Endometrial microvascular endothelial cells (primary cell): Measurements from ENCODE around the gene WDR46. TPM values are rescaled to one million over a fixed set of nuclear protein-coding genes. Genes with fewer than 3 reads are reported as not detected.
"Not testable (repeated sequence)": the region's sequence is repeated elsewhere in the genome, so short reads cannot be mapped to it uniquely, and the experiment has no call there.

Source experiments
- in situ Hi-C: cut with HindIII; loops from 2 replicates; pipeline ENCODE4 v1.10.0; 2017; ENCODE audit warnings: low sequenced_read_pairs, low pct_unique_long_range_greater_than_20kb; ENCODE audit errors: inconsistent ontology term
- total RNA-seq: library from RNA; depleted of rRNA; stranded (reverse); fragments of >200 nt; gene quantifications from one replicate; pipeline ENCODE4 v1.2.3, GENCODE V29; 2015; ENCODE audit errors: inconsistent ontology term

Gene WDR46
- total RNA-seq, 1 donor from 2014 or later = 75.1 TPM

DNA sequence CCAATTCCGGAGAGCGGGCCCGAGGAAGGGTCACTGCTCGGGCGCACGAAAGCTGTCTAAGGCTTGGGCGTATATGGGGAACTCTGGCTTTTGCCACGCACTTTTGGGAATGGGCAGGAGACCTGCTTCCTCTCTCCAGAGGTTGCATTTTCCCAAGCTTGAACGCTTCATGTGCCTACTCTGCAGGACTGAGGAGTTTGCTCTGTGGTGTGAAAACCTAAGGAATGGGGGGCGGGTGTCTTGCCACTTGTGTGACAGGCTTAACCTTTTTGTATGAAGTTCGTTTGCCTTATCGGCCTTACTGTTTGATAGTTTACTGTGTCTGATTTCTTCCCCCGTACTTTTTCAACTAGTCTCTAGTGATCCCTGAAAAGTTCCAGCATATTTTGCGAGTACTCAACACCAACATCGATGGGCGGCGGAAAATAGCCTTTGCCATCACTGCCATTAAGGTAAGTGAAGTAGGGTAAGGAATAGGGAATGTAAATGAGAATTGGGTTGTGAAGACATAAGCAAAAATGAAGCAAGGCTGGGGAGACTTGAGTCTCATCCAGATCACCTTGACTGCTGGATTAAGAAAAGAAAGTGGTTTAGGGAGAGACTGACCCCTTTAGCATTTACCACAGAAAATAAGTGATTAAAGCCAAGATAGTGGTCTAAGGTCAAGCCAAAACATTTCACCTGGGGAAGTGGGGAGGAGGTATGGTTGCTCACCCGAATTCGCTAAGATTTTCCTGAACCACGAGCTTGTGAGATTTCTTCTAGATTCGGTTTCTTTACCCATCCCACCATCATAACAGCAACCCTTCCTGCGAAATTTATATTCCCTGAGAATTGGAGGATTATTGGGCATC lies 16.5 kb downstream of the WDR46 start:
- in situ Hi-C loops = no loop called here

DNA sequence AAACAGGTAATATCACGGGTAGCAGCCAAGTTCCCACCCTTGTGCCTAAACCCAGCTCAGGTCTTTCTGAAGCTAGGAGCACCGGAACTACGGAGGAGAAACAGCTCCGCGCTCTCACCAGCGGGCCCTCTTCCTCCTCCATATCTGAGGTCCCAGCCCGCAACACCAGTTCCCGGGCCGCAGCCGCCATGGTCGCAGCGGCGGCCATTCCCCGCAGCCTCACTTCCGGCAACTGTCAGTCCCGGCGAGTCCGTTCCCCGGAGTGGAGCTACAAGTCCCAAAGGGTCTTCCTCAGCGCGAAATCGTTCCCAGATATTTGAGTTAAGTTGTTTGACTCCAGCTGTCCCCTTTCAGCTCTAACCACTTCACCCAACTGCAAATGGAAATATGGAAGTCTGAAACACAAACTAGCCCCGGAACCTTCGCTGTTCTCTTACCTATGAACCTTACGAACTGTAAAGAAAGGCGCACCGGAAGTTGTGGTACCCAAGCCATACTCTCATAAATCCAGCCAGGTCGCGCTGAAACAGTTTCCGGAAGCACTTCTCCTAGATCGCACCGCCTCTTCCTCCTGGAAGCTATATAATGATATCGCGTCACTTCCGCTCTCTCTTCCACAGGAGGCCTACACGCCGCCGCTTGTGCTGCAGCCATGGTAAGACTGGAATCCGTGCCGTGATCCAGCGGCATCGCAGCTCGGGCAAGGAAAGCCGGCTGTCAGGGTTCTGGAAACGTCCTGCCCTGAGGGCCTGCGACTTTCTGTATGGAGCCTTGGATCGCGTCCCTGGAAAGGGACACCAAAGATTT lies 17.4 kb downstream of the WDR46 start, which contains the start of the genes RPS18 and VPS52:
TSS of gene RPS18 (plus strand) at position 608 of the 807 bp plus-strand sequence. CDS start at position 653, 45 bp downstream.
TSS of gene VPS52 (minus strand) at position 409 of the 807 bp plus-strand sequence. CDS start at position 208, 201 bp downstream.
- in situ Hi-C loops = no loop called here

DNA sequence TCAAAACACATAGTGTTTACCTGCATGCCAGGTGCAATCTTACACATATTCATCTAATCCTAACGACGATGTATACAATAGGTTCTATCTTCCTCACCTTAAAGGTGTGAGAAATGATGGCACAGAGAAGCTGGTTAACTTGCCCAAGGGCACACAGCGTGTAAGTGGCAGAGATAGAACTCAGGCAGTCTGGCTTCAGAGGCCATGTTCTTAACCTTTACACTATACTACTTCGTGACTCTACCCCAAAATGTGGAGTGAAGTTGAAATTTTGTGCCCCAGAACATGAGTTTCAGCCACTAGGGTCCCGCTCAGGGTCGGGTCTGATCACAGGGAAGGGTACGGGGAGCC lies 17.9 kb downstream of the WDR46 start:
- in situ Hi-C loops = no loop called here

DNA sequence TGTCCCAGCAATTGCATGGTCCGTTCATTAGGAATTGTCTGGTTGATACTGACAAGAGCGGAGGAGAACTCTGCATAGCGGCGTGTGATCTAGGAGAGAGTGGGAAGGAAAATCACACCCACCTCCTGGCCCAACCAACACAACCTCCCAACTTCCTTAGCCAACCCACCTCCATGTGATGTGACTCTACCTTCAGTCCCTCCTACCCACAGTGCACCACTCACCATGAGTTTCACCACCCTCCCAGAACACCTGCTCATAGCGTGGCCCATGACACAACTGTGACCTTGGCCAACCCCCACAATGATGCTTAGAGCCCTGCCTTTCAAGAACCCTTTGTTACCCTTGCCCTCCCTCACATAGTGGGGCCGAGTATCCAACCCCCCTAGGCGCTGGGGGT lies 25.0 kb downstream of the WDR46 start:
- in situ Hi-C loops = no loop called here

DNA sequence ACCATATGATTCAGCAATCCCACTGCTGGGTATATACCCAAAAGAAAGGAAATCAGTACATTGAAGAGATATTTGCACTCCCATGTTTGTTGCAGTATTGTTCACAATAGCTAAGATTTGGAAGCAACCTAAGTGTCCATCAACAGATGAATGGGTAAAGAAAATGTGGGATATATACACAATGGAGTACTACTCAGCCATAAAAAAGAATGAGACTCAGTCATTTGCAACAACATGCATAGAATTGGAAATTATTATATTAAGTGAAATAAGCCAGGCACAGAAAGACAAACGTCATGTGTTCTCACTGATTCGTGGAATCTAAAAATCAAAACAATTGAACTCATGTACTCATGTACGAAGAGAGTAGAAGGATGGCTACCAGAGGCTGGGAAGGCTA lies 26.5 kb downstream of the WDR46 start:
- in situ Hi-C loops = not testable (repeated sequence)

DNA sequence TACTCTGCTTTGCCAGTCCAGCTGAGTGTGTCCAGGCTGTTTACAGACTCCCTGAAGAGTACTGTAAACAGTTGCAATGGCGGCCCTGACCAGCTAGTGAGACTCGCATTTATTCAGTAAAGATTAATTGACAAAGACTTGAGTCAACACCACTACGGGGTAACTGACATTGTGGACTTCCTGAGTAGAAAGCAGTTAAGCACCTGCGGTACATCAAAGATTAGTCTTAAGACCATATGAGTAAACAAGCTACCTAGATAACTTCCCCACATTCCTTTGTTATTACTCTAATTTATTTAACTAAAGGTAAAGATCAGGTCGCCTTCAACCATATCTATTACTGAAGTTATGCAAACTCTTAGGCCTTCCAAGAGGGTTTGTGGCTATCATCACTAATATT lies 30.0 kb downstream of the WDR46 start:
- in situ Hi-C loops = no loop called here

DNA sequence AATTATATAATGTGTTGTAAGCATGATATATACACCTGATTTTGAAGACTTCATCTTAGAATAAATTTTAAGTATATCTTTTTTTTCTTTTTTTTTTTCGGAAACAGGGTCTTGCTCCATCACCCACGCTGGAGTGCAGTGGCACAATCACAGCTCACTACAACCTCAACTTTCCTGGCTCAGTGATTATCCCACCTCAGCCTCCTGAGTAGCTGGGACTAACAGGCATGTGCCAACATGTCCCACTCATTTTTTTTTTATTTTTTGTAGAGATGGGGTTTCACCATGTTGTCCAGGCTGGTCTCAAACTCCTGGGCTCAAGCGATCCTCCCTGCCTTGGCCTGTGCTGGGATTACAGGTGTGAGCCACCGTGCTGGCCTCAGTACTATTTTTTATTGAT lies 34.4 kb downstream of the WDR46 start:
- in situ Hi-C loops = no loop called here

DNA sequence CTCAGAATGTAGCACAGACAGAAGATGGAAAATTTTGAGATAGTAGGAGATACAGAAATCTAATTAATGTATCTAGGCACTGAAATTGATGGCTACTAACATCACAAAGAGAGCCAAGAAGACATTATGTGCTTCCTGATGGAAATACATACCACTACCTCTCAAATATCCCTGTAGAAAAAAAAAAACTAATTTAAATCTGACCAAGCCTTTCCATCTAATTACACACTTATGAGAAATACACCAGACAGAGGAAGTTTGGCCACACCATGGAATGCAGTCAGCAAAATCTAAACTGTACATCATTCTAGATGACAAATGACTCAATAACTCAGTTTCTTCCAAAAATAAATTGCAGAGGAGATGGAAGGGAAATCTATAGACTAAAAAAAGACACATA lies 36.3 kb downstream of the WDR46 start:
- in situ Hi-C loops = no loop called here

DNA sequence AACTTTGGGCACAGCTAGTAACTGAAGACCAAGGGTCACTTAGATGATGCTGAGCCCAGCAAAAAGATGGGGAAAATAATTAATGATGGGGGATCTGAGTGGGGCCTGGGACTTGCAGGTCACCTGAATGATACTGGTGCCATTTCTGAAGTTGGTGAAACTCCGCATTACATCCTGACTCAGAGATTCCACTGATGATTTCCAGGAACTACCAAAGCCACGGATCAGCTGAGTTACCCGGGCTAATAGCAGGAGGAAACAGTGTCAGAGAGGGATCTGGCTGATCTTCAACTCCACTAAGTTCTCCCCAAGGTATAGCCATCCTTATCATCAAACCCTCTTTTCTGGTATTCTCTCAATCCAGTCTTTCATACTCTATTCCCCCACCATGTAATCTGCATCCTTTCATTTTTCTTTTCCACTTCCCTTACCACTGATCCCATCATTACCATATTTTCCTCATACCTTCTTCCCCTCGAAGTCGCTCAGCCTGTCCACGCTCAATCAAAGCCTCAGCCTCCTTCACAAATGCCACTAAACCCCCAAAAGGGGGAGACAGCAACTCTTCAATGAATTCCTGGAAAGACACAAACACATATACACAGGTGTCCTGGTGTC lies 37.5 kb downstream of the WDR46 start:
- in situ Hi-C loops = no loop called here

DNA sequence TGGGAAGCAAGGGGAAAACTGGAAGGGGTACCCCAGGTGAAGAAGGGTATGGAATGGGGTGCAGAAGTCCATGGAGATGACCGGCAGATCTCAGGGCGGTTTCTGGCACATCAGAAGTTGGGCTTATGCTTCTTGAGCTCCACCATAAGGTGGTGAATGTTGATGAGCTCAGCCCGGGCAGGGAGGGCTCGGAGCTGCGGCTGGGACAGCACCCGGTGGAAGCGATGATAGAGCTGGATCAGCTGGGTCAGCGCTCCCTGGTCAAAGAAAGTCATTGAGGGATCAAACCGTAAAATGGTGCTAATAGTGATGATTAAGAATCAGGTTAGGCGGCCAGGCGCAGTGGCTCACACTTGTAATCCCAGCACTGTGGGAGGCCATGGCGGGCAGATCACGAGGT lies 38.3 kb downstream of the WDR46 start:
- in situ Hi-C loops = no loop called here

DNA sequence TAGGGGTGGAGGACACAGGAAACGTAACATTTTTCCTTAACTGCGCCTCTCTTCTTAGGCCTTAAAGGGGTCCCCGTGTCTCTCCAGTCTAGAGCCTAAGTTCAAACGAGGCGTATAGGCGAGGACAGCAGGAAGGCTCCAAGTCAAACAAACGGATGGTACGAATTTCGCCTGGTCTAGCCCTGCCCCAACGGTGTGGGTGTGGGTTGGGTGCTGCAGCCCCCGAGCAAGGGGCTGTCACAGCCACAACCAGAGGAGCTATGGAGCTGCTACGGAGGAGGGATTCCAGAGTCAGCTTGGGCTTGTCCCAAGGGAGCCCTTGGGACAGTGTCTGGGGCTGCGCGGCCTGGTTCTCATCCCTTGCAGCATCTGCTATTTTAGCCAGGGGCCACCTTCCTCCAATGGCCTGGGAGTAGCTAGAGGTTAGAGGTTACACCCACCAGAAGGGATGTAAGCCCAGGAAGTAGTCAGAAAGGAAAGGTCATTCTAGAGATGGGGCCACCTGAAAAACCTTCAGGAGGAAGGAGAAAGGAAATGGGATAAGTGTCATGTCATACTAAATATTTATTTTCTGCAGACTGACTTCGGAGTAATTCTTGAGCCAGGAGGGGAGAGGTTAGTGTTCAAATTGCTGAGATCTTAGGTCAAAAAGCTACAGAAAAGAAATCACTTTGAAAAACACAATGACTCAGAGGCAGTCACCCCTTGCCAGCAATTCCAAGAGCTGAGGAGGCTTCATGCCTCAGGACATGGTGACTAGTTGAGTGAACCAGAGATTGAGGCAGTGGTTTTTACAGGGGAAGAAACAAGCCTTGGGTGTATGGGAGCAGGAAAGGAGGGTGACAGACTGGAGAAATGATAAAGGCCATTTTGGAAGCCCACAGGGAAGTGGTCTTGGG lies 39.1 kb downstream of the WDR46 start:
- in situ Hi-C loops = no loop called here

DNA sequence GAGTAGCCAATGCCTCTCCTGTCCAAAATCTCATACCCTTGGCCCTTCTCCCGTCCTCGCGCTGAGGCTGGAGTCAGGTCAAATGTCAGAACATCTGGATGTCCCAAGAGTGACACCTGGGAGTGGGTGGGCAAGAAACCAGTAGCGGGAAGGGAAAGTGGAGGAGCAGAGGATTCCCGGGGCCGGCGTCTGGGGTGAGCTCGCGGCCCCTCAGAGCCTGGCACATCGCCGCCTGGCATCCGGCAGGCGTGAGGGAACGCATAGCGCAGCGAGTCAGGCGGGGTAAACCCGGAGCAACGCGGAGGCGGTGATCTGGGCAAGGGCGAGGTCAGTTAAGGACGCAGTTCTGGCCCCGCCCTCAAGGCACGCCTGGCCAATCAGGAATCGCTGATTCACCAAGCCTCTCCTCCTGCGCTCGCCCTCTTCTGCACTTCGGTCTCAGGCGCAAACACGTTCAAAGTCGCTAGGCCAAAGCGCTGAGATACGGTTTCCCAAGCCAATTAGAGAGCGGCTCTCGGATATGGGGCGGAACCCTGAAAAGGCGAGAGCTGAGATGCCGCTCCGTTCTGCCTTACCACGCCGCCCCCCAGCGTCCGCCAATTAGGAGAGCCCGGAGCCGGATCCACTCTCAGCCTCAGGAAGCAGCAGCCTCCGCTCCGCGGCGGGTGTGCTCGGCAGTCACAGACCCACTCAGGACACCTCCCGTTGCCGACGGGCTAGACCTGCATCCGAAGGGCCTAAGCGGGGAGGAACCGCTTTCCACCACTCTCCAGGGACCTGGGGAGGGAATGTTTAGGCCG lies 39.9 kb downstream of the WDR46 start:
- in situ Hi-C loops = no loop called here

DNA sequence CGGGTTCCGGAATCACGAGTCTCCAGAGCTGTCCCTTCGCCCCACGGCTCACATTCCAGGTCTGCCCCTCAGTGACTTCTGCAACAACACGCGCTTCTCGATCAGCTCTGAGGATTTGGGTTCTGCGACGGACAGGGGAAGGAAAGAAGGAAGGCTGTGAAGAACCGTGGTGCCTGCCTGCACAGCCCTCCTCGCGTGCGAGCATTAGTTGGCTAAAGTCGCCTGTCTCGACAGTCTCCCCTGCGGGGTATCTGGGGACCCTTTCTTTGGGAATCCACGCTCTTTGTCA lies 40.5 kb downstream of the WDR46 start:
- in situ Hi-C loops = no loop called here

DNA sequence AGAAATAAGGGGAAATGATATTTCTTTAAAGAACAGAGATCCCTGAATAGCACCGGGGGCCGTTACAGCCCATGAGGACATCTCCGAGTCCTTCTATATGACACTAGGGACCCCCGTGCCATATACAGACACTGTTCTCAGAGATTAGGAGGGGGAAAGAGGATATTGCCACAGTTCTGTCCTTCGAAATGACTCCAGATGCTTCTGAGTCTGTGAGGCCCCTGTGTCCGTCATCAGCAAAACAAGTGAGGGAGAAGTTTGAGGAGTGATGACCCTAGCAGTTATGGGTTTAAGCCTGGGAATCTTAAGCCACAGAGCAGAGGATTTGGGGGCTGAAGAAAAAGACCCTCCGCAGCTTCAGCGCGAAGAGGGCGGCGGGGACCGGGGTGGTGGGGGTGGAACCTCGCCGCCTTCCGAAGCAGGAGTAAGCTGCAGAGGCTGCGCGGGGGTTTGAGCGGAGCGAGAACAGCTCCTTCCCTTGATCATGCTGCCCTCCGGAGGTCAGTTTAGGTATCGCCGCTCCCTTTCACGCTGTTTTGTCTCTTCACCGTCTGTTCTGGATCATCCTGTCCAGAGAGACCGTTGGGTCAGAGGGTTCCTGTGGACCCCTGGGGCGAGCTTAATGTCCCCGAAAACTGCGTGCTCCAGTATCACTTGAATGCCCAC lies 40.9 kb downstream of the WDR46 start:
- in situ Hi-C loops = no loop called here

DNA sequence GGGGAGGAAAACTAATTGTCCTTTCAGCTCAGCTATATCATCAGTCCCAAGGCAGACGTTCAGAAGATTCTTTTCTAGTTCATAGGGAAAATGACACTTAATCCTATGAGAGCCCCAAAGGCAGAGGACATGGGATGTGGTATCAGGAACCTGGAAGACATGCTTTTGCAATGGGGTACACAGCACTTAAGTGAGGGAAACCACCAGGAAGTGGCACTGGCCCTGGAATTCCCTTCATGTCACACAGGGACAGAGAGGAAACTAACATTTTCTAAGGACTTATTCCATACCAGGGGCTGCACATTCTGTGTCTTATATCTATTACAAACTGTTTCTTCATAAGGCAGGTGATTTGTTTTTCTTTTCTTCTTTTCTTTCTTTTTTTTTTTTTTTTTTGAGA lies 45.6 kb downstream of the WDR46 start:
- in situ Hi-C loops = no loop called here

DNA sequence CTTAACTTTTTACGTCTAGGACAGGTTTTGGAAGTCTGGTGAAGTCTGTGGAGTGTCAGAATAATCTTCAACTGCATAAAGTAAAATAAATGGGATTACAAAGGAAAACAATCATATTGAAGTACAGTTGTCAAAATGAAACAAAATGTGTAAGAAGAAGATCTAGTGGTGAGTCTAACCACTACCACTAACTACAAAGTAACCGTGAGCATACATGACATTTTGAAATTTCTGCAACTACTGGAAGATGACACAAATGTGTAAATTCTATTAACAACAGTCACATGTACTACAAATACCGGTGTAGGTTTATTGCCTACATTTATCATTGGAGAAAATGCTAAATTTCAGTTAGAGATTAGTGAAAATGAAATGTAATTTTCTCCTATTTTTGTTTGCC lies 47.1 kb downstream of the WDR46 start:
- in situ Hi-C loops = no loop called here

DNA sequence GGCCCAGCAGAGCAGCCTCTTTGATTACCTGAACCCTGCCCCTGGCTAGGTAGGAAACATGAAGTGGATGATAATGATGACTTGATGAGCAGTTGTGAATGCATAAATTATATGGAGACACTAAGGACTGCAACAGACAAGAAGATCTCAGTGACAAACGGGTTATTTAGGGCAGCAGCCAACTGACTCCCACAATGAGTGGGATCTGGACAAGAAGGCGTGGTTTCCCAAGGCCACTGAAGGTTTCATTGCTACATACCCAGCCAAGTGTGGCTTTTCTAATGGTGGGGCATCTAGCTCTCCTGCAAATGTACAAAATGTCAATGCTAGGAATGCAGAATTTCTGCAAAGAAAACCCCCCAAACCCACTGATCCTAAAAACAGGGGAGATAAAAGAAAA lies 51.3 kb downstream of the WDR46 start:
- in situ Hi-C loops = no loop called here

DNA sequence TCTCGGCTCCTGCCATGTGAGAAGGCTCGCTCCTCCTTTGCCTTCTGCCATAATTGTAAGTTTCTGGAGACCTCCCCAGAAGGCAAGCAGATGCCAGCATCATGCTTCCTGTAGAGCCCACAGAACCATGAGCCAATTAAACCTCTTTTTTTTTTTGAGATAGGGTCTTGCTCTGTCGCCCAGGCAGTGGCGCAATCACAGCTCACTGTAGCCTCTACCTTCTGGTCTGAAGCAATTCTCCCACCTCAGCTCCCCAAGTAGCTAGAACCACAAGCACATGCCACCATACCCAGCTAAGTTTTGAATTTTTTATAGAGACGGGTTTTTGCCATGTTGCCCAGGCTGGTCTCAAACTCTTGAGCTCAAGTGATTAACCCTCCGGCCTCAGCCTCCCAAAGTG lies 52.2 kb downstream of the WDR46 start:
- in situ Hi-C loops = no loop called here
